Raji (cell line): Measurements from ENCODE around the gene NR3C1.

Experiments
- POLR2A ChIP-seq: IDR thresholded peaks from 2 replicates; pipeline ENCODE4 v1.6.1; 2011; ENCODE audit warnings: low read depth, low read length, control low read depth; ENCODE audit not compliant: insufficient read depth

Gene NR3C1

GRCh38 chr5:143395638-143396352 is 7.7 kb downstream of the NR3C1 start:
- TF ChIP-seq POLR2A: no peak

GRCh38 chr5:143393524-143393923 is 10.0 kb downstream of the NR3C1 start:
- no peak for TF ChIP-seq POLR2A

- TF ChIP-seq POLR2A: no peak
Observed at GRCh38 chr5:143390941-143391340, 12.5 kb downstream of the NR3C1 start.

- no peak for TF ChIP-seq POLR2A
Observed at GRCh38 chr5:143390258-143390657, 13.2 kb downstream of the NR3C1 start.

- no peak for TF ChIP-seq POLR2A
Observed at GRCh38 chr5:143386725-143387124, 16.8 kb downstream of the NR3C1 start.

- no peak for TF ChIP-seq POLR2A
Observed at GRCh38 chr5:143384865-143385657, 18.4 kb downstream of the NR3C1 start.

- no peak for TF ChIP-seq POLR2A
Observed at GRCh38 chr5:143383988-143384387, 19.5 kb downstream of the NR3C1 start.

GRCh38 chr5:143379606-143380005 is 23.9 kb downstream of the NR3C1 start:
- TF ChIP-seq POLR2A: no peak

GRCh38 chr5:143376911-143377813 is 26.3 kb downstream of the NR3C1 start:
- no peak for TF ChIP-seq POLR2A

GRCh38 chr5:143376195-143376779 is 27.2 kb downstream of the NR3C1 start:
- no peak for TF ChIP-seq POLR2A

GRCh38 chr5:143374496-143375217 is 28.8 kb downstream of the NR3C1 start:
- TF ChIP-seq POLR2A: no peak

GRCh38 chr5:143373076-143373475 is 30.4 kb downstream of the NR3C1 start:
- TF ChIP-seq POLR2A: no peak

GRCh38 chr5:143372187-143372829 is 31.2 kb downstream of the NR3C1 start:
- TF ChIP-seq POLR2A: no peak

GRCh38 chr5:143370440-143370839 is 33.0 kb downstream of the NR3C1 start:
- TF ChIP-seq POLR2A: no peak
